NCI-H1048 (cell line): ENCODE measurements around the gene CCDC106.

ENCODE experiments used
- DNase-seq: peaks from one replicate; lab custom pipeline; 2025; lab: John Stamatoyannopoulos, UW

CCDC106 gene

DNA sequence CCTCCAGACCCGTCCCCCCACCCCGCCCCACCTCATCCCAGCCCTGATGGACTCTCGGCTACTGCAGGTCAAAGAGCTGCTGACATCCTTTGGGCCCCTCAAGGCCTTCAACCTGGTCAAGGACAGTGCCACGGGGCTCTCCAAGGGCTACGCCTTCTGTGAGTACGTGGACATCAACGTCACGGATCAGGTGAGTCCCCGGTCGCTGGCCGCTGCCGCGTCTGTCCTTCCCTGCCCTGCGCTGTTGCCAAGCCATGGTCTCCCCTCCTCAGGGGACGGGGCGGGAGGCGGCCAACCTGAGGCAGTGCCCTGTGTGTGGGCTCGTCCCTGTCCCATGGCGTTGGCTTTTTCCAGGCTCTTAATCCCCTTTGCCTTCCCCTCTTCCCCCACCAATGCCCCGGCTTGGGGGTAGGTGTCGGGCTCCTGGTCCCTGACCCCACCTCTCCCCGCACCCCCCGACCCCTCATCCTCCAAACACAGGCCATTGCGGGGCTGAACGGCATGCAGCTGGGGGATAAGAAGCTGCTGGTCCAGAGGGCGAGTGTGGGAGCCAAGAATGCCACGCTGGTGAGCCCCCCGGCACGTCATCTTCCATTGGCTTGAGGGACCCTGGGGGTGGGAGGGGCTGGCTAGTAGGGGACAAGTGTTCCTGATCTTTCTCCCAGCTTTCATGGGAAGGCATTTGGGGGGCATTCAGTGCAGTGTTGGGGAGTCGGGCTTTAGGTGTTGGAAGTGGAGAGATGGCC is 20.8 kb downstream of the CCDC106 start:
- no peak for DNase-seq

GRCh38 chr19:55669418-55670279 is 21.6 kb downstream of the CCDC106 start:
- DNase-seq = no peak

- DNase-seq = no peak
Observed at GRCh38 chr19:55670280-55671053, 22.5 kb downstream of the CCDC106 start.

DNA sequence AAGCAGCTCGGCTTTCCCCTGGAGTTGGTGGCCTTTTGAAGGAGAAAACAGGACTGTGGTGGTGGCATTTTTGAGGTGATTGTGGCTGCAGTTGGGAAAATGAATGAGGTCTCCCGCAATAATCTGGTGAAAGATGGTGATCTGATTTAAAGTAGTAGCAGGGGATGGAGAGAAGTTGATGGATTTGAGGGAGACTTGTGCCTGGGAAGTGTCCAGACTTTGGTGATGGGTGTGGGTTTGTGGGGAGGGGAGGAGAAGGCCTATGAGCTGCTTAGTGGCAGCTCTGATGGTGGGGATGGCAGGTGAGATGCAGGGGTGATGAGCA is 23.0 kb downstream of the CCDC106 start:
- no peak for DNase-seq

- no peak for DNase-seq
Observed at GRCh38 chr19:55672418-55672817, 24.4 kb downstream of the CCDC106 start.

DNA sequence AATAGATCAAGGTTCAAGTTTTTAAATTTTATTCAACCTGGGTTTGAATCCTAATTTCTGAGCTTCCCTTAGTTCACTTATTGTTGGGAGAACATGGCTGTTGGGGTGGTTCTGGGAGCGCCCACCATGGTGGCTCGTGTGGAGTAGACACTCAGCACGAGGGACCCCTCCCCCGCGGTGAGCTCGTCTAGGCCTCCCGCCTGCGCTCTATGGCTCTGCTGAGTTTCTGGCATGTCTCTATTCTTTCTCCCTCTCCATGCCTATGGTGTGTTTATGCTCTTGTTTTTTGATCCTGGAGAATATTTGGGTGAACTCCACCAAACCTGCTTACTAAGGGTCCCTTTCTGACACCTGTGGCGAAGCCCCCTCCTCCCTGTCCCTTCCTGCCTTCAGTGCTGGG is 25.5 kb downstream of the CCDC106 start:
- no peak for DNase-seq

DNA sequence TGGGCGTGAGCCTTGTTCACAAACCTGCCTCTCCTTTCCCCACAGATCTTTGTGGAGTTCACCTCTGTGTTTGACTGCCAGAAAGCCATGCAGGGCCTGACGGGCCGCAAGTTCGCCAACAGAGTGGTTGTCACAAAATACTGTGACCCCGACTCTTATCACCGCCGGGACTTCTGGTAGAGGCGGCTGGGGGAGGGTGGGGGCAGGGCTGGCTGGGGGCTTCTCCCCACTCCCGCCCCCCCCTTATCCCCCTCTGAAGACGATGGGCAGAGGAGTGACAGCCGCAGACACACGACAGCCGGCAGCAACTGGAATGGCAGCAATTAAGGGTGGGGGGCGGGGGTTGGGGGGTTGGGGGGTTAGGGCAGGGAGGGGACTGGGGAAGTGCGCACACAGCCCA is 25.9 kb downstream of the CCDC106 start:
- no peak for DNase-seq

DNA sequence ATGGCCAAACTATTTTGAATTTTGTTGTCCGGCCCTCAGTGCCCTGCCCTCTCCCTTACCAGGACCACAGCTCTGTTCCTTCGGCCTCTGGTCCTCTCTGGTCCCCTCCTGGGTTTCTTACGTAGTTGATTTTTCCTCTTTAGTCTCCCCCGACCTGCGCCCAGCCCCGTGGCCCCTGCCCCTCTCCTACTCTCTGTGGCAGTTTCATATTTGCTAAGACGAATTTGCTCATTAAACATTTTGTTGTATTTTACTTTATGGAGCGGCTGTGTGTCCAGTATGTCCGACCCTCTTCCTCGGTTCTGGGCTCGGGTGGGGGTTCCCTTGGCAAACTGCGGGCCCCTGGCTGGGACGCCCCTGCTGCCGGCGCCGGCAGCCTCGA is 26.4 kb downstream of the CCDC106 start:
- no peak for DNase-seq

DNA sequence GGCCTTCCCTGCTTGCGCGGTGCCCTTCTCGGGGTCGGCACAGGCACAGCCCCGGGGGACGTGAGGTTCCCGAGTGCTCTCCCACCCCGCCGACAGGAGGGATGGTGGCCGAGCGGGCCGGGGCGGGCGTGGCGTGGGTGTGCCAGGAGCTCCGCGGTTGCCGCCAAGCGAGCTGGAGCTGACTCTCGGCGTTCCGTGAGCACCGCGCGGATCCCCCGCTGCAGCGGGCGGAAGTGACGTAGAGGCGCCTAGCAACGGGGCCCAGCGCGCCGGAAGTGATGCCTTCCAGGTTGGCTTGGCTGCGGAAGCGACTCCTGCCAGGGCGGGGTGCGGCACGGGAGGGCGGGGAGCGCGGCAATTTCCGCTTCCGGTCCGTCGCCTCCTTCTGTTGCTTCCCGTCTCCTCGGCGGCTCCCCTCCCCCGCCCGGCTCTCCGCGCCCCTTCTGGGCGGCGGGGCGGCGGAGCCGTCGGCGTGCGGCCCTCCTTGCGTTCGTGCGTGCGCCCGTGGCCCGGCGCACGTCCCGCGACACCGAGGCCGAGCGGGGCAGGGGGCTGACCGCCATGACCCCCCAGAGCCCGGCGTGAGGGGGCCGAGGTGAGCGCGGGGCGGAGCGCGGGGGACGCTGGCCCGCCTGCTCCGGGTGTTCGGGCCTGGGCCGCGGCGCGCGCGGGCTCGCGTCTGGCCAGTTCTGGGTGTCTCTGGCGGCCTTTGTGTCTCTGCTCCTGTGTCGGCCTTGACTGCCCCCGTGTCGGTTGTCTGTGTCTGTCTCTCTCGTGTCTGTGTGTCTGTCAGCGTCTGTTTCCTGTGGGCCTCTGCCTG is 27.0 kb downstream of the CCDC106 start, which contains the start of gene EPN1:
Gene EPN1 (plus strand): TSS at position 386 of the 820 bp plus-strand sequence. CDS start 3,402 bp downstream, outside the sequence.
- peak; percentile 93 for DNase-seq

GRCh38 chr19:55675661-55676354 is 27.8 kb downstream of the CCDC106 start:
- DNase-seq = no peak

GRCh38 chr19:55676383-55676782 is 28.4 kb downstream of the CCDC106 start:
- DNase-seq = no peak

- no peak for DNase-seq
Observed at GRCh38 chr19:55676889-55677505, 29.0 kb downstream of the CCDC106 start.

DNA sequence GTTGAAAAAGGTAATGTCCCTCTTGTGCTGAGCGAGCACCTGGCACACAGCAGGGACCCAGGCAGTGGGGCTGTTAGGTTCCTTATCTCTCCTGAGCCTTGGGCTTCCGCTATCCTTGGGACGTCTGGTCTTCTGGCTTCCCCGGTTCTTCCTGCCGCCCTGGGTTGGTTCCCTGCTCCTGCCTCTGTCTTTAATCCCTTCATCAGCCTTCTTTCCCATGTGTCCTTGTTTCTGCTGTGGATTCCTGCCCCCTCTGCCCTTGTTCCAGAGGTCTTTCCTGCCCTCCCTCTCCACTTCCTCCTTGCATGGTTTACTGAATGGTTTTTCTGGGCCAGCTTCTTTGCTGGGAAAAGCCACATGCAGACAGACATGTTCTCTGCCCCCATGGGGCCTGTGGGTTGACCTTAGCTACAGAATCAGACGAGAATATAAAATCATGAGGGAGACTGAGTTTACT is 29.6 kb downstream of the CCDC106 start:
- no peak for DNase-seq

GRCh38 chr19:55678121-55678671 is 30.2 kb downstream of the CCDC106 start:
- no peak for DNase-seq

DNA sequence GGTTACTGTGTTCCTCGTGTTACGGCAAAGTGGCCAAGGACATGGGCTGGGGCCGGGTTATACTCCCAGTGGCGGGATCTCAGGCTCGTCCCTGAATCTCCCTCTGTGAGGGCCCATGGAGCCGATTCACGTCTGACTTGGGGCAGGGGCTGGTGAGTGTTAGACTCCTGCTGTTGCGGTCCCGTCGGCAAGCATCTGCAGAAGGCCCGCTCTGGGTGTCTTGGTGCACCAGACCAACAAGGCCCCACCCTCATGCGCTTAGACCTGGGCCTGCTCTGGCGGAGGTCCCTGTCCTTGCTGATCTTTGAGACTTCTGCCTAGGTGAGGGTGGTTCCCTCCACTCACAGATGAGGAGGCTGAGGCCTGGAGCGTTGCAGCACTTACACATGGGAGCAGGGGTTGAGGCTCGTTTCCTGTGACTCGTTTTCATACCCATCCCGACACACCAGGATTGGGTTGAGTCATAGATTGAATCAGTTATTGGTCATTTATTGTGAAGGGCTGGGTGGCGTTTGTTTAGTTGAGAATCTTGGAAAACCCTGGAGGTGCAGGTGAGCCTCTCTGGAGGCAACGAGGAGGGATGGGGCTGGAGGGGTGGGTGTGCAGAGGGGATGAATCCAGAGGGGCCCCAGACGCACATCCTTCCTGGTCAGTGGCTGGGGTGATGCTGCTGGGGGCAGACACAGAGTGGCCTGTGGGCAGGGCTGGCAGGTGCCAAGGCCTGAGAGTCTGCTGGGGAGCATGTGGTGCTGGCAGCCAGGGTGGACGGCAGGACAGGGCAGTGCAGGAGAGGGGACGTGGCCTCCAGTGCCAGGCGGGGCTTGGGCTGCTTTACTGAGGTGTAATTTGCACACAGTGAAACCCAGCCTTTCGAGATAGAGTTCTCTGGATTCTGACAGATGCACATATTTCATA is 31.6 kb downstream of the CCDC106 start:
- DNase-seq = no peak

DNA sequence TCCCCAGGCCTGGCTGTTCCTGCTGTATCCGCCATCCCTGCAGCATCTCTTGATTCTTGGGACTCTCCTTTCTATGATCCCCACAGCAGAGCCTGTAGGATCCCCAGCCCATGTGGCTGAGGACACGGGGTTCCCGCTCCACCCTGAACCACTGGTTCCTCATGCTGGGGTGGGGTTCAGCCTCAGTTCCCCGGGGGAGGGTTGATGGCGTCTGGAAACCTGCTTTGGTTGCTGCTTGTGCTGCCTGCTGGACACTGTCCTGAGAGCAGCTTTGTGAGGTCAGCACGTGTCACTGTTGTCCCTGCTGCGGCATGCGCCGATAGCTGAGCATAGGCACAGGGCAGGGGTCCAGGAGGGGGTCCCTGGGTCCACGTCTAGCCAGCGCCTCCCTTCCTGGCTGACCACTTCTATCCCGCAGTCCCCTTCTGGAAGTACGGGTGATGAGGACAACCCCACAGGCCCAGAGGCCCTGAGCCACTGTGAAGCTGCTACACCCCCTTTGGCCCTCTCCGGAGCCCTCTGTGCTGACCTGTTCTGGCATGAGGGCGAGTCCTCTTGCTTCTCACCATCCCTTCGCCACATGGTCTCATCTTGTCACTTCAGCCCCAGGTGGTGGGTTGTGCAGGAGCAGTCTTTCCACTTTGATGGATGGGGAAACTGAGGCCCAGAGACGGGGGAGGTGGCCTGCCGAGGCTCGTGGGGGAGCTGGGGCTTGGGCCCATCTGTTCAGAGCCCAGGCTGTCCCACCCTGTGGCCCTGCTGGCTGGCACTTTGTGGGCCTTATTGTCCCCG is 32.5 kb downstream of the CCDC106 start:
- no peak for DNase-seq

DNA sequence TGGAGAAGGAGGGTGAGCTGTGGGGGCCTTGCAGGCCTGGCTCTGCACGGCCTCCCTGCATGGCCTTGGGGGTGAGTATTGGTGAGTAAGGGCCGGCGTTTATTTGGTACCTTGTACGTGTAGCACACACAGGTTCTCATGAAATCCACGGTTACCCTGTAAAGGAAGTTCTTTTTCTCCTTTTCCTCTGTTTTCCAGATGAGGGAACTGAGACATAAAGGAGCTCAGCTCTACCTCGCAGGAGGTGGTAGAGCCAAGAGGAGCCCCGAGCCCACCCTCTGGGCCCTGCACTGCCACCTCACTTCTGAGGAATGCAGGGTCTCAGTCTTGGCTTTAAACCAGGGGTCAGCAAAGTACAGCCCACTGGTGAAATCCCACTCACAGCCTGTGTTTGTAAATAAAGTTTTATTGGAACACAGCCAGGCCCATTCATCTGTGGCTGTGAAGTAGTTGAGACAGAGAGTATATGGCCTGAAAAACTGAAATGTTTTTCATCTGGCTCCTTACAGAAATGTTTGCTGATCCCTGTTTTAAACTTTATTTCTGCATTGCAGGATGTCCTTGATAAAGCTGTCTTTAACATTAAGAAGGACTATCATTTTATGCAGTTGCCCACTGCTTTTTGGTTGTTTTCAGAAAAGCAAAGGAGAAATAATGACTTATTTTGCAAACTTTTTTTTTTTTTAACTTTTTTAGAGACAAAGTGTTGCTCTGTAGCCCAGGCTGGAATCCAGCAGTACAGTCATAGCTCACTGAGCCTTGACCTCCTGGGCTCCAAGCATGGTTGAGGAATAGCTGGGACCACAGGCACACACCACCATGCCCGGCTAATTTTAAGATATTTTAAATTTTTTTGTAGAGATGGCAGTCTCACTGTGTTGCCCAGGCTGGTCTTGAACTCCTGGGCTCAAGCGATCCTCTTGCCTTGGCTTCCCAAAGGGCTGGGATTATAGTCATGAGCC is 33.4 kb downstream of the CCDC106 start:
- no peak for DNase-seq
